ENCODE measurements around the gene CGN.

Gene CGN

DNA sequence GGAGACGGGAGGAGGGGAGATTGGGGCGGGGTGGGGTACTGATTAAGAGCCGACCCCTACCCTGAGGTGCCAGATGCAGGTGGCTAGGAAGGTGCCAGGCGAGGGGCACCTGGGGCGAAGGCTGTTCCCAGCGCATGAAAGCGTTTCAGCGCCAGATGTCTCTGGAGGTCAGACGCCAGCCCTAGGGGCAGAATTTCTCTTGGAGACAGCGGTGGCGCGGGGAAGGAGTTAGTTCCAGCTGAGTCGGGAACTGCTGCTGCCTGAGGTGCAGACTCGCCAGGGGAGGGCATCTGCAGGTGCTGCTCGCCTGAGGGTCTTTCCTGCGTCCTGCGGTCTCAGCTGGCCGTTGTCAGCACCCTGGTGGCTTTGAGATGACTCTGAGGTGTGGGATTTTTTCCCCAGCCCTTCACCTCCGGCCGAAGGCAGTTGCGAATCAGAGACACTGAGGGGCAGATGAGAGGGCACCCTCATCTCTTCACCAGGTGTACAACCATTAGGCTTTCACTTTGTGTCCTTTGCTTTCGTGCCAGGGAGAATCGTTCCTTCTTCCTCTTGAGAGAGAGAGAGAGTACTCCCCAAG, 539 bp downstream of the CGN start (continued):
- TF ChIP-seq, protein P1, sequence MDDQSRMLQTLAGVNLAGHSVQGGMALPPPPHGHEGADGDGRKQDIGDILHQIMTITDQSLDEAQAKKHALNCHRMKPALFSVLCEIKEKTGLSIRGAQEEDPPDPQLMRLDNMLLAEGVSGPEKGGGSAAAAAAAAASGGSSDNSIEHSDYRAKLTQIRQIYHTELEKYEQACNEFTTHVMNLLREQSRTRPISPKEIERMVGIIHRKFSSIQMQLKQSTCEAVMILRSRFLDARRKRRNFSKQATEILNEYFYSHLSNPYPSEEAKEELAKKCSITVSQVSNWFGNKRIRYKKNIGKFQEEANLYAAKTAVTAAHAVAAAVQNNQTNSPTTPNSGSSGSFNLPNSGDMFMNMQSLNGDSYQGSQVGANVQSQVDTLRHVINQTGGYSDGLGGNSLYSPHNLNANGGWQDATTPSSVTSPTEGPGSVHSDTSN (CRISPR knock-in tag; IDR thresholded peaks at IDR 0.05): 0 out of 2 replicates have a peak, but pooled peaks have one; percentile 3
- TF ChIP-seq ZBTB7A (tag by site-specific recombination; IDR thresholded peaks at IDR 0.05; ENCODE audit: low read depth) (no peak), ZNF2 (tag by site-specific recombination; IDR thresholded peaks at IDR 0.05) (peak; percentile 27; the same call in 1 of the 2 replicates), ZNF785 (tag by site-specific recombination; IDR thresholded peaks at IDR 0.05) (no peak), SCRT1 (tag by site-specific recombination; IDR thresholded peaks at IDR 0.05; ENCODE audit: borderline replicate concordance) (no peak), ZNF610 (tag by site-specific recombination; IDR thresholded peaks at IDR 0.05; ENCODE audit: borderline replicate concordance) (no peak), HIC1 (tag by site-specific recombination; IDR thresholded peaks at IDR 0.05) (peak; percentile 89; the same call in 1 of the 2 replicates), SP2 (tag by site-specific recombination; IDR thresholded peaks at IDR 0.05) (no peak), ZBTB17 (tag by site-specific recombination; IDR thresholded peaks at IDR 0.05) (no peak; the same call in 1 of the 2 replicates), ZBTB26 (tag by site-specific recombination; optimal IDR thresholded peaks at IDR 0.05) (peak; percentile 46), ZNF830 (tag by site-specific recombination; IDR thresholded peaks at IDR 0.05; ENCODE audit: low read depth) (no peak), YY1 (tag by site-specific recombination; IDR thresholded peaks at IDR 0.05) (no peak), KLF10 (tag by site-specific recombination; IDR thresholded peaks at IDR 0.05) (no peak), ZNF155 (tag by site-specific recombination; IDR thresholded peaks at IDR 0.05) (no peak), ZNF555 (tag by site-specific recombination; conservative IDR thresholded peaks at IDR 0.05) (no peak), ZNF350 (tag by site-specific recombination; IDR thresholded peaks at IDR 0.05) (no peak), ZNF837 (tag by site-specific recombination; IDR thresholded peaks at IDR 0.05) (no peak), MYNN (tag by site-specific recombination; IDR thresholded peaks at IDR 0.05; ENCODE audit: borderline replicate concordance) (no peak), ZNF174 (tag by site-specific recombination; IDR thresholded peaks at IDR 0.05) (no peak), ZNF677 (tag by site-specific recombination; IDR thresholded peaks at IDR 0.05) (no peak), ZNF10 (tag by site-specific recombination; IDR thresholded peaks at IDR 0.05) (peak; percentile 61; the same call in 1 of the 2 replicates), ZNF747 (tag by site-specific recombination; IDR thresholded peaks at IDR 0.05) (no peak), ZNF777 (tag by site-specific recombination; IDR thresholded peaks at IDR 0.05; ENCODE audit: borderline replicate concordance) (peak; percentile 61; the same call in 1 of the 2 replicates), ZNF654 (tag by site-specific recombination; IDR thresholded peaks at IDR 0.05; ENCODE audit: low read depth) (no peak), ZNF221 (tag by site-specific recombination; IDR thresholded peaks at IDR 0.05; ENCODE audit: borderline replicate concordance) (no peak), ZNF311 (tag by site-specific recombination; IDR thresholded peaks at IDR 0.05; ENCODE audit: borderline replicate concordance) (no peak), ZNF530 (tag by site-specific recombination; IDR thresholded peaks at IDR 0.05; ENCODE audit: low read depth) (no peak), ZBTB1 (tag by site-specific recombination; IDR thresholded peaks at IDR 0.05) (no peak), ZNF585B (tag by site-specific recombination; IDR thresholded peaks at IDR 0.05) (no peak), KLF1 (tag by site-specific recombination; IDR thresholded peaks at IDR 0.05) (no peak), ZNF600 (tag by site-specific recombination; IDR thresholded peaks at IDR 0.05) (peak; percentile 93), GLI2 (tag by site-specific recombination; IDR thresholded peaks at IDR 0.05; ENCODE audit: borderline replicate concordance, low read depth) (no peak)
- TF ChIP-seq, protein P2, sequence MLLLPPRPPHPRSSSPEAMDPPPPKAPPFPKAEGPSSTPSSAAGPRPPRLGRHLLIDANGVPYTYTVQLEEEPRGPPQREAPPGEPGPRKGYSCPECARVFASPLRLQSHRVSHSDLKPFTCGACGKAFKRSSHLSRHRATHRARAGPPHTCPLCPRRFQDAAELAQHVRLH (tag by site-specific recombination; IDR thresholded peaks at IDR 0.05): no peak
- TF ChIP-seq, protein P3, sequence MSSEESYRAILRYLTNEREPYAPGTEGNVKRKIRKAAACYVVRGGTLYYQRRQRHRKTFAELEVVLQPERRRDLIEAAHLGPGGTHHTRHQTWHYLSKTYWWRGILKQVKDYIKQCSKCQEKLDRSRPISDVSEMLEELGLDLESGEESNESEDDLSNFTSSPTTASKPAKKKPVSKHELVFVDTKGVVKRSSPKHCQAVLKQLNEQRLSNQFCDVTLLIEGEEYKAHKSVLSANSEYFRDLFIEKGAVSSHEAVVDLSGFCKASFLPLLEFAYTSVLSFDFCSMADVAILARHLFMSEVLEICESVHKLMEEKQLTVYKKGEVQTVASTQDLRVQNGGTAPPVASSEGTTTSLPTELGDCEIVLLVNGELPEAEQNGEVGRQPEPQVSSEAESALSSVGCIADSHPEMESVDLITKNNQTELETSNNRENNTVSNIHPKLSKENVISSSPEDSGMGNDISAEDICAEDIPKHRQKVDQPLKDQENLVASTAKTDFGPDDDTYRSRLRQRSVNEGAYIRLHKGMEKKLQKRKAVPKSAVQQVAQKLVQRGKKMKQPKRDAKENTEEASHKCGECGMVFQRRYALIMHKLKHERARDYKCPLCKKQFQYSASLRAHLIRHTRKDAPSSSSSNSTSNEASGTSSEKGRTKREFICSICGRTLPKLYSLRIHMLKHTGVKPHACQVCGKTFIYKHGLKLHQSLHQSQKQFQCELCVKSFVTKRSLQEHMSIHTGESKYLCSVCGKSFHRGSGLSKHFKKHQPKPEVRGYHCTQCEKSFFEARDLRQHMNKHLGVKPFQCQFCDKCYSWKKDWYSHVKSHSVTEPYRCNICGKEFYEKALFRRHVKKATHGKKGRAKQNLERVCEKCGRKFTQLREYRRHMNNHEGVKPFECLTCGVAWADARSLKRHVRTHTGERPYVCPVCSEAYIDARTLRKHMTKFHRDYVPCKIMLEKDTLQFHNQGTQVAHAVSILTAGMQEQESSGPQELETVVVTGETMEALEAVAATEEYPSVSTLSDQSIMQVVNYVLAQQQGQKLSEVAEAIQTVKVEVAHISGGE (tag by site-specific recombination; conservative IDR thresholded peaks at IDR 0.05; ENCODE audit: low read depth): 0 out of 2 replicates have a peak, but pooled peaks have one; percentile 28

All from HEK293 (cell line).